GM12801 (cell line): ENCODE results near the gene STXBP3.

ENCODE experiments used
- CTCF ChIP-seq: IDR thresholded peaks from one replicate; pipeline ENCODE4 v1.5.1; 2011; ENCODE audit warnings: control low read depth; ENCODE audit not compliant: insufficient read length; ENCODE audit errors: extremely low read depth

Gene STXBP3

DNA sequence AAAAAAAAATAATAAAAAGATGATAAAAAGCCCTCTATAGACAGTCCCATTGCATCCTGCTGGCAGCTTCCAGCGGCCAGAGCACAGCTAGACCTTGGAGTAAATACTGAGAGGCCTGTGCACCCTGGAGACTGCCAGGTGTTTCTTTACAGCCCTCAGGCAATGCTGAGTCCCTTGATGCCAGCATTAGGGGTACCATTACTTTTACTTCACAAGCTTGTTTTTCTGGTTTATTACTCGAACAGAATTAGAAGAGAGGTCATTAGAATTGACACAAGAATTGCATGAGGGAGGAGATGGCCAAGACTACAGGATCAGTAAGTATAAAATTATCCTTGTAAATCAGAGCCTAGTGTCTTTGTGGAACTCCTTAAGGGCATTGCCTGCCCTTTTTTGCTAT lies 66.9 kb downstream of the STXBP3 start:
- TF ChIP-seq CTCF = no peak

- TF ChIP-seq CTCF = no peak
These were observed 68.1 kb downstream of the STXBP3 start for GRCh38 chr1:108814343-108815125.

- TF ChIP-seq CTCF = no peak
These were observed 69.1 kb downstream of the STXBP3 start for GRCh38 chr1:108815566-108815965.

GRCh38 chr1:108816049-108816893 lies 69.8 kb downstream of the STXBP3 start:
- no peak for TF ChIP-seq CTCF

DNA sequence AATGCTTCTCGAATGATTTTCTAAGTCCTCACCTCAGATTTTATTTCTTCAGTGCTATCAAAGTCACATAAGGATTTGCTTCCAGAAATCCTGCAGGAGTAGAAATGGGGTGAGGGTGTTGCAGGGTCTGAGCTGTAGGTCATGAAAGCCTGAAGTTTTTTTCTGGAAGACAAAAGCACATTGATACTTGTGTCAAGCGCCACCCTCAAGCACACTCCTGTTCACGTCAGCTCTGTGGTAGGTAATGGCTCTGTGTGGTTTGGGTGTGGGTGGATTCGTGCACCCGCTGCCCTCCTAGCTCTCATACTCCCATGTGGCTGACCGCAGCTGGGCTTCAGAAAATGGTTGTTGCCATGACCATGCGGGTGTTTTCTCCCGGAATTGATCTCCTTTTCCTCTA lies 70.5 kb downstream of the STXBP3 start:
- no peak for TF ChIP-seq CTCF

- no peak for TF ChIP-seq CTCF
These were observed 71.3 kb downstream of the STXBP3 start for GRCh38 chr1:108817811-108818210.

GRCh38 chr1:108819878-108820277 lies 73.4 kb downstream of the STXBP3 start:
- TF ChIP-seq CTCF = no peak
